Measurements from ENCODE around the gene GADD45A. TPM values are rescaled to one million over a fixed set of nuclear protein-coding genes. Genes with fewer than 3 reads are reported as not detected.
"Not testable (repeated sequence)": the region's sequence is repeated elsewhere in the genome, so short reads cannot be mapped to it uniquely, and the experiment has no call there.

Gene GADD45A
- total and polyA plus RNA-seq, 9 donors: 6.8 to 24.1 (median 19.8) TPM

DNA sequence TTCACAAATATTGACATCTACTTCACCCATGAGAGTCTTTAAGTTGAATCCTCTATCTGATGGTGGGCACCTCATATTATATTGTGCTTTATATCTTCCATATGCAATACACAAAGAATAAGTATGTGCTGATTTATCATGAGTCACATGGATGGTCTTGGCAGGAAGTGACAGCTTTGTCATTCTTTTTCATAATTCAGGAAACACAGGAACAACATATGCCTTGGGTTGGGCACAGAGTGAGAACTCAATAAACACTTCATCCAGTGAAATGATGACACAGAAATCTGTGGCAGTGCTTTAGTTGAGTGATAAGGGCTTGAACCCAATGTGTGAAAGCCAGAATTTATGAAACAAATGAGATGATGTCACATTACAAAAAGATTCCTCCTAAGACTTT, 41.2 kb downstream of the GADD45A start:
- H3K27ac ChIP-seq (ENCODE audit: low read length): no peak overlapping the region
- H3K9me3 ChIP-seq (replicated peaks; ENCODE audit: control insufficient read depth, low read depth, low read length): no peaks in the 10 kb centered on the region
- no peak for DNase-seq
- H3K27me3 ChIP-seq (ENCODE audit: control insufficient read depth, insufficient read depth, low read length): no peaks in the 10 kb centered on the region
- H3K36me3 ChIP-seq (ENCODE audit: control insufficient read depth, insufficient read depth, low read length): no peaks in the 10 kb centered on the region
- H3K4me1 ChIP-seq (ENCODE audit: control insufficient read depth, insufficient read depth, low read length): peaks cover 9% of the 10 kb centered on the region
- no peak overlapping the region for H3K4me3 ChIP-seq (ENCODE audit: low read length)

GRCh38 chr1:67729872-67730271, 44.9 kb downstream of the GADD45A start:
- WGBS (ENCODE audit: insufficient coverage): no CpG with 5 or more reads among the region's 2 CpGs
- no peaks in the 10 kb centered on the region for H3K36me3 ChIP-seq (ENCODE audit: control insufficient read depth, insufficient read depth, low read length)
- no peak overlapping the region for H3K4me3 ChIP-seq (ENCODE audit: low read length)
- H3K27me3 ChIP-seq (ENCODE audit: control insufficient read depth, insufficient read depth, low read length): no peaks in the 10 kb centered on the region
- H3K9me3 ChIP-seq (replicated peaks; ENCODE audit: control insufficient read depth, low read depth, low read length): no peaks in the 10 kb centered on the region
- H3K27ac ChIP-seq (ENCODE audit: low read length): no peak overlapping the region
- DNase-seq: no peak
- peaks cover 23% of the 10 kb centered on the region for H3K4me1 ChIP-seq (ENCODE audit: control insufficient read depth, insufficient read depth, low read length)

DNA sequence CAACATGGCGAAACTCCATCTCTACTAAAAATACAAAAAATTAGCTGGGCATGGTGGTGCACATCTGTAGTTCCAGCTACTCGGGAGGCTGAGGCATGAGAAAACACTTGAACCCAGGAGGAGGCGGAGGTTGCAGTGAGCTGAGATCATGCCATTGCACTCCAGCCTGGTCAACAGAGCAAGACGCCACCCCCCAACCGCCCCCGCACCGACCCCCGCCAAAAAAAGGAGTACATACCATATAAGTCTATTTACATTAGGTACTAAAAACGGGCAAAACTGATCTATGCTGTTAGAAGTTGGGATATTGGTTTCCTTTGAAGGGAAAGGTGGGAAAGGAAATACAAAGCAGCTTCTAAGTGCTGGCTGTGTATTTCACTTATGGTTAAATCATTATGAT, 45.3 kb downstream of the GADD45A start:
- 88% methylated on average over 3 of the region's 9 CpGs for WGBS (ENCODE audit: insufficient coverage)
- not testable (repeated sequence) for H3K27me3 ChIP-seq (ENCODE audit: control insufficient read depth, insufficient read depth, low read length); H3K4me3 ChIP-seq (ENCODE audit: low read length)

DNA sequence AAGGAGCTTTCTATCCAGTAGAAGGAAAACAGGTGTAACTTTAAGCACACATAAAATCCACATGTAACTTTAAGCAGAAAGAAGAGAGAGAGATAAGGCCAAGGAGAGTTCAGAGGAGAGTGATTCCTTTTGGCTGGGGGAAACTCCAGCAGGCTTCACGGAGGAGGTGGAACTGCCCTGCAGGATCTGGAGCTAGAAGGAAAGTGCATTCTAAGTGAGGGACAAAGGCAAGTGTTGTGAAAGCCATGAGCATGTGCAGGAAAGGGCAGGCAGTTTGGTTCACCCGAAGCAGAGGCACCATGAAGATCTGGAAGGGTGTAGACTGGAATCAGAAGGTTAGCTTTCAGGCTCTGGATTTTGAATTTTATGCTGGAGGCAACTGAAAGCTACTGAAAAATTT, 46.3 kb downstream of the GADD45A start:
- peaks cover 35% of the 10 kb centered on the region for H3K4me1 ChIP-seq (ENCODE audit: control insufficient read depth, insufficient read depth, low read length)
- H3K27me3 ChIP-seq (ENCODE audit: control insufficient read depth, insufficient read depth, low read length): no peaks in the 10 kb centered on the region
- DNase-seq: no peak
- 73% methylated on average over 2 of the region's 2 CpGs for WGBS (ENCODE audit: insufficient coverage)
- no peaks in the 10 kb centered on the region for H3K36me3 ChIP-seq (ENCODE audit: control insufficient read depth, insufficient read depth, low read length)
- H3K9me3 ChIP-seq (replicated peaks; ENCODE audit: control insufficient read depth, low read depth, low read length): no peaks in the 10 kb centered on the region
- no peak overlapping the region for H3K4me3 ChIP-seq (ENCODE audit: low read length)
- H3K27ac ChIP-seq (ENCODE audit: low read length): no peak overlapping the region

More for the DNA sequence above, 45.3 kb downstream of the GADD45A start:
- peaks cover 27% of the 10 kb centered on the region for H3K4me1 ChIP-seq (ENCODE audit: control insufficient read depth, insufficient read depth, low read length)
- not testable (repeated sequence) for H3K36me3 ChIP-seq (ENCODE audit: control insufficient read depth, insufficient read depth, low read length); H3K9me3 ChIP-seq (replicated peaks; ENCODE audit: control insufficient read depth, low read depth, low read length); DNase-seq; H3K27ac ChIP-seq (ENCODE audit: low read length)

GRCh38 chr1:67732750-67733151, 47.8 kb downstream of the GADD45A start:
- H3K4me1 ChIP-seq (ENCODE audit: control insufficient read depth, insufficient read depth, low read length): peaks cover 40% of the 10 kb centered on the region
- H3K27ac ChIP-seq (ENCODE audit: low read length): no peak overlapping the region
- H3K9me3 ChIP-seq (replicated peaks; ENCODE audit: control insufficient read depth, low read depth, low read length): no peaks in the 10 kb centered on the region
- 45% methylated on average over 4 of the region's 6 CpGs for WGBS (ENCODE audit: insufficient coverage)
- DNase-seq: peak; percentile 78
- no peak overlapping the region for H3K4me3 ChIP-seq (ENCODE audit: low read length)
- H3K36me3 ChIP-seq (ENCODE audit: control insufficient read depth, insufficient read depth, low read length): no peaks in the 10 kb centered on the region
- H3K27me3 ChIP-seq (ENCODE audit: control insufficient read depth, insufficient read depth, low read length): no peaks in the 10 kb centered on the region

DNA sequence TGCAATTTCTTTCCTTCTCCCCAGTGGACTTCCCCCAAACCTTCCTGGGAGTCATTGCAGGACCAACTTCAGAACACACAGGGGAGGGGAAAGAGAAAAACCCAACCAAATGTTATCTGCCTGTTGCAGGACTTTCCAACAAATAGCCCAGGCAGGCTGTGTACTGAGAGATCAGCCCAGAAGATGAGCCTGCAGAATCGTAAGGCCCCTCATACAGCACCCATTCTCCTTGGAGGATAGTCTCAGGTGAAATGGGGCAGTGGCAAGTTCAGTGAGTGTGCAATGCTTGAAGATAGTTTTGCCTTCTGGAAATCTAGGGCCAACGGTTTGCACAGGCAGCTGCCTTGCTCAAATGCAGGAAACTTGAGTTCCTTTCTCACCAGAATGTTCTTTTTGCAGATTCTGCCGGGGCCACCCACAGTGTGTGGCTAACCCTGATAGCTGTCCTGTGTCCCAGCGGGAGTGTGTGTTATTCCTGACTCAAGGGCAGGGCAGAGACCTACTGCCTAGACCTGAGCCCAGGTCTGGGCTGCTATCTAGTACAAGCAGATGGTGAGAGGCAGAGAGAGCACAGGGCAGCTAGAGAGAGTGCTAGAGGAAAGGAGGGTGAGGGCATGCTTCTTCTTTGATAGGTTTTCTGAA, 48.8 kb downstream of the GADD45A start:
- Histone ChIP-seq H3K27ac (ENCODE audit: low read length) (no peak overlapping the region), H3K9me3 (replicated peaks; ENCODE audit: control insufficient read depth, low read depth, low read length) (no peaks in the 10 kb centered on the region), H3K4me3 (ENCODE audit: low read length) (no peak overlapping the region), H3K36me3 (ENCODE audit: control insufficient read depth, insufficient read depth, low read length) (no peaks in the 10 kb centered on the region), H3K27me3 (ENCODE audit: control insufficient read depth, insufficient read depth, low read length) (no peaks in the 10 kb centered on the region), H3K4me1 (ENCODE audit: control insufficient read depth, insufficient read depth, low read length) (peaks cover 40% of the 10 kb centered on the region)
- WGBS (ENCODE audit: insufficient coverage): 28% methylated on average over 3 of the region's 4 CpGs
- DNase-seq: no peak

GRCh38 chr1:67734323-67734690, 49.3 kb downstream of the GADD45A start:
- H3K27ac ChIP-seq (ENCODE audit: low read length): no peak overlapping the region
- no CpG with 5 or more reads among the region's 3 CpGs for WGBS (ENCODE audit: insufficient coverage)
- no peak for DNase-seq
- H3K27me3 ChIP-seq (ENCODE audit: control insufficient read depth, insufficient read depth, low read length): no peaks in the 10 kb centered on the region
- no peak overlapping the region for H3K4me3 ChIP-seq (ENCODE audit: low read length)
- H3K4me1 ChIP-seq (ENCODE audit: control insufficient read depth, insufficient read depth, low read length): peaks cover 40% of the 10 kb centered on the region
- no peaks in the 10 kb centered on the region for H3K36me3 ChIP-seq (ENCODE audit: control insufficient read depth, insufficient read depth, low read length)
- H3K9me3 ChIP-seq (replicated peaks; ENCODE audit: control insufficient read depth, low read depth, low read length): no peaks in the 10 kb centered on the region

- DNase-seq: peak; percentile 61
- Histone ChIP-seq H3K36me3 (ENCODE audit: control insufficient read depth, insufficient read depth, low read length) (no peaks in the 10 kb centered on the region), H3K27ac (ENCODE audit: low read length) (peak overlapping the region; percentile 76), H3K4me3 (ENCODE audit: low read length) (no peak overlapping the region), H3K9me3 (replicated peaks; ENCODE audit: control insufficient read depth, low read depth, low read length) (no peaks in the 10 kb centered on the region), H3K4me1 (ENCODE audit: control insufficient read depth, insufficient read depth, low read length) (peaks cover 40% of the 10 kb centered on the region), H3K27me3 (ENCODE audit: control insufficient read depth, insufficient read depth, low read length) (no peaks in the 10 kb centered on the region)
- no CpG with 5 or more reads among the region's 3 CpGs for WGBS (ENCODE audit: insufficient coverage)
Measured at GRCh38 chr1:67735206-67735605, 50.2 kb downstream of the GADD45A start.

DNA sequence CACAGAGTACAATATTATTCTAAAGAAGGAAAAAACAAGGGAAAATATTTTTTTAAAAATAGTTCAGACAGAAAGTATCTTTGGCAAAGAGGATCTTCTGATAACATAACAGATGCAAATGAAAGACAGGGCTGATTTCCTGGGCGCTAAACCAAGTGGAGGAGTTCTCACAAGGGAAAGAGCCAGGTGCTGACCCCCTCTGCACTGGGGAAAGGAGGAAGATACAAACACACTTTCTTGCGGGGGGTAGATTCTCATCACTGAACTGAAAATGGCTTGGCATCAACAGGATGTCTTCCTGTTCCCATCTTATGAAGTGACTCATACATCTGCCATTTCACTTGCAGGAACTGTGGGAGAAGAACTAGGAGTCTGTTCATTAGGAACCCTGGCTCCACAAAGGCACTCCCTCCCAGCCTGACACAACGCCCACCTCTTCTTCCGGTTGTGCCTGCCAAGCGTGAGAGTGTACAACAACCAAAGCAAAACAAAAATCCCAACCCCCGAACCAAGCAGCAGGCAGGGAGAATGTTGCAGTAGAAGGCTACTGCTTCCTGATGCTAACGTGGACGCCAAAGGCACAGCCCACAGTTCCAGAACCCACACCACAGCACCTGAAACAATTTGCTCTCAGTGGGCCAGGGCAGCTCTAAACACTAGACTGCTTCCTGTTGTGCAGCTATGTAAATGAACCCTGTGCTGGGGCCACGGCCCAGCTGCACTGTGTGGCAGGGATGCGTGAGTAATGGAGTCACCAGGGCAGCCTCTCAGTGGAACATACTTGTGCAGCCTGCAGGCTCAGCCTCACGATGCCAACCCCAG, 51.0 kb downstream of the GADD45A start:
- Histone ChIP-seq H3K4me3 (ENCODE audit: low read length) (no peak overlapping the region), H3K27me3 (ENCODE audit: control insufficient read depth, insufficient read depth, low read length) (no peaks in the 10 kb centered on the region), H3K27ac (ENCODE audit: low read length) (peak overlapping the region; percentile 76), H3K9me3 (replicated peaks; ENCODE audit: control insufficient read depth, low read depth, low read length) (no peaks in the 10 kb centered on the region), H3K36me3 (ENCODE audit: control insufficient read depth, insufficient read depth, low read length) (no peaks in the 10 kb centered on the region), H3K4me1 (ENCODE audit: control insufficient read depth, insufficient read depth, low read length) (peaks cover 38% of the 10 kb centered on the region)
- peak; percentile 90 for DNase-seq
- WGBS (ENCODE audit: insufficient coverage): 42% methylated on average over 3 of the region's 11 CpGs

DNA sequence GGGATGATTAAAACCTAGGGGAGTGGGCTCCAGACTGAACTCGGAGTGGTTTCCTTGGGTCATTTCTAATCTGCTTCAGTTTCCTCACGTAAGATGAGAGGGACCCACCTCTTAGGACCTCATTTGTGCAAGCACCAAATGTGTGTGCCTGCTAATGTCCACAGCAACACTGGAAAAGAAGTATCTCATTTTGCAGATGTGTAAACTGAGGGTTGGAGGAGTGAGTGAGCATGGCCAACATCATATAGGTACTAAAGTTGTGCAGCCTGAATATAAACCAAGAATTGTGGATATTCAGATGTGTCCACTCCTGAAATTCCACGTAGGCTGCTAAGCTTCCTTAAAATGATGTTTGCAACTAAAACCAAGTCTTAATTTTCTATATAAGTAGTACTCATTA, 51.7 kb downstream of the GADD45A start:
- Histone ChIP-seq H3K4me1 (ENCODE audit: control insufficient read depth, insufficient read depth, low read length) (peaks cover 40% of the 10 kb centered on the region), H3K36me3 (ENCODE audit: control insufficient read depth, insufficient read depth, low read length) (no peaks in the 10 kb centered on the region), H3K4me3 (ENCODE audit: low read length) (no peak overlapping the region), H3K27ac (ENCODE audit: low read length) (peak overlapping the region; percentile 76), H3K27me3 (ENCODE audit: control insufficient read depth, insufficient read depth, low read length) (no peaks in the 10 kb centered on the region), H3K9me3 (replicated peaks; ENCODE audit: control insufficient read depth, low read depth, low read length) (no peaks in the 10 kb centered on the region)
- no peak for DNase-seq
- 100% methylated on average over 1 of the region's 3 CpGs for WGBS (ENCODE audit: insufficient coverage)
